Activated T-cell treated with anti-CD3 and anti-CD28 coated beads for 48 hours (primary cell): ENCODE data around the gene EPB41L5.
"Not testable (repeated sequence)": the region's sequence is repeated elsewhere in the genome, so short reads cannot be mapped to it uniquely, and the experiment has no call there.

Experiments used
- DNase-seq: peaks from one replicate; pipeline ENCODE4 v3.0.0-alpha.2; 2020; ENCODE audit warnings: low read depth

The EPB41L5 gene

GRCh38 chr2:120141300-120142069 is 128.6 kb downstream of the EPB41L5 start:
- DNase-seq = no peak

DNA sequence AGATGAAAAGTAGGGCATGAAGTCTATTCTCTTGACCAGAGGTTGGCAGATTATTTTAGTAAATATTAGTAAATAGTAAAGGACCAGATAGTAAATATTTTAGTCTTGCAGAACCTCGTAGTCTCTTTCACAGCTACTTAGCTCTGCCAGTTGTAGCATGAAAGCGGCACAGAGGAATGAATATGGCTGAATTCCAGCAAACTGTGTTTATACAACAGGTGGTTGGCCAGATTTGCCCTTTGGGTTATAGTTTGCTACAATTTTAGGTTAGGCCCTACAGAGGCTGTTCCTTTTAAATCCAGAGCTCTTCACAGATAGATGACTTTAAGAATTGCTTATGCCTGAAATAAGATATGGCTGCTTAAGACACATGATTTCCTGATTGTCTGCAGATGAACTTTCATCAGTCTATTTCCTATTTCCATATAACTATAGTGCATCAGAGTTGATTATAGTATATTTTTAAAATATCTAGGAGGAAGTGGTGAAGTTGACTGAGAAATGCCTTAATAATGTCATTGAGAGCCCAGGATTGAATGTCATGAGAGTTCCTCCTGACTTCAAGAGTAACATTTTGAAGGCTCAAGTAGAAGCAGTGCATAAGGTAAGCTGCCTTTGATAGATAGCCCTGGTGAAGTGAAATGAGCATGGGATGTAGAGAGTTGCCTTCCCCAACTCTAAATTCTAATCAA is 129.8 kb downstream of the EPB41L5 start:
- DNase-seq = no peak

- no peak for DNase-seq
Observed at GRCh38 chr2:120148229-120148628, 135.4 kb downstream of the EPB41L5 start.

- no peak for DNase-seq
Observed at GRCh38 chr2:120148669-120149068, 135.8 kb downstream of the EPB41L5 start.

DNA sequence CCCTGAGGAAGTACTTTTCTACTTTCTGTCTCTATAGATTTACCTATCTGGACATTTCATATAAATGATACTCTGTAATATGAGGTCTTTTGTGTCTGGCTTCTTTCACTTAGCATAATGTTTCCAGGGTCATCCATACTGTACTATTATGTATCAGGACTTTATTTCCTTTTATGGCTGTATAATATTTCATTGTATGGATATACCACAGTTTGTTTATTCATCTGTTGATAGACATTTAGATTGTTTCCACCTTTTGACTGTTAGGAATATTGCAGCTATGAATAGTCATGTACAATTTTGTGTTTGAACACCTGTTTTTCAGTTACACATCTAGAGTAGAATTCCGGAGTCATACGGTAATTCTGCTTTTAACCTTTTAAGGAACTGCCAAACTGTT is 136.5 kb downstream of the EPB41L5 start:
- no peak for DNase-seq

- no peak for DNase-seq
Observed at GRCh38 chr2:120150040-120150482, 137.2 kb downstream of the EPB41L5 start.

DNA sequence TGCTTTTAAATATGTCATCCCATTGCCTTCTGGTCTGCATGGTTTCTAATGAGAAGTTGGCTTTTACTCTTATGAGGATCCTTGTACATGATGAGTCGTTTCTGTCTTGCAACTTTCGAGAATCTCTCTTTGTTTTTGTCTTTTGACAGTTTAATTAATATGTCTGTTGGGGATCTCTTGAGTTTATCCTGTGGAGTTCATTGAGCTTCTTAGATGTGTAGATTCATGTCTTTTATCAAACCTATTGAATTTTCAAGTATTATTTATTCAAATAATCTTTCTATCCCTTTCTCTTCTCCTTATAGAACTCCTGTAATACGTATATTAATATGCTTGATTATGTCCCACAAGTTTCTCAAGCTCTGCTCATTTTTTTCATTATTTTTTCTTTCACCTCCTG is 142.4 kb downstream of the EPB41L5 start:
- no peak for DNase-seq

DNA sequence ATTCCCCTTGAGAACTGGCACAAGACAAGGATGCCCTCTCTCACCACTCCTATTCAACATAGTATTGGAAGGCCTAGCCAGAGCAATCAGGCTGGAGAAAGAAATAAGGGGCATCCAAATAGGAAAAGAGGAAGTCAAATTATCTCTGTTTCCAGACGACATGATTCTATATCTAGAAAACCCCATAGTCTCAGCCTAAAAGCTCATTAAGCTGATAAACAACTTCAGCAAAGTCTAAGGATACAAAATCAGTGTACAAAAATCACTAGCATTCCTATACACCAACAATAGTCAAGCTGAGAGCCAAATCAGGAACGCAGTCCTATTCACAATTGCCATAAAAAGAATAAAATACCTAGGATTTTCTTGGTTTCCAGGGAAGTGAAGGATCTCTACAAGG is 145.8 kb downstream of the EPB41L5 start:
- not testable (repeated sequence) for DNase-seq

DNA sequence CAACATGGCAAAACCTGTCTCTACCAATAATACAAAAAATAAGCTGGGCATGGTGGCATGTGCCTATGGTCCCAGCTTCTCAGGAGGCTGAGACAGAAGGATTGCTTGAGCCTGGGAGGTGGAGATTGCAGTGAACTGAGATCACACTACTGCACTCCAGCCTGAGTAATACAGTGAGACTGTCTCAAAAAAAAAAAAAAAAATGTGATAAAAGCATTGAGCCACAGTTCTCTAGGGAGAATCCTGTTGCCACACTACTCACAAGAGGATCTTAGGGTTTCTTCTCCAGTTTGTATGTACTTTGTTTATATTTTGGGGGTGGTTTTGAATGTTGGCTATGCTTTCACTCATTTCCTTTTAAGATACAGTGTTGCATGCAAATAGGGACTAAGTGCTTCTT is 148.3 kb downstream of the EPB41L5 start:
- DNase-seq = no peak

DNA sequence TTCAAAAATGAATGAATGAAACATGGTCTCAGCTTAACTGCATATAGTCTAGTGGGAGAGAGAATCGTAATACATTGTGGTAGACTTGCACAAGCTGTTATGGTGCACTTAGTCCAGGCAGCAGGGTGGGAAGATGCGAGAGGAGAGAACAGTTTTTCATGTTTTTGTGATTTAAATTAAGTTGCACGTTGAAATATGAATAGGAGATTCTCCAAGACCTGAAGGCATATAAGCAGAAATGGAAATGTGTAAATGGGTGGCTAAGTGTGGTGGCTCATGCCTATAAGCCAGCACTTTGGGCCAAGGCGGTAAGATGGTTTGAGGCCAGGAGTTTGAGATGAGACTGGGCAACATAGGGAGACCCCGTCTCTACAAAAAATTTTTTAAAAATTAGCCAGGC is 149.8 kb downstream of the EPB41L5 start:
- DNase-seq = no peak

DNA sequence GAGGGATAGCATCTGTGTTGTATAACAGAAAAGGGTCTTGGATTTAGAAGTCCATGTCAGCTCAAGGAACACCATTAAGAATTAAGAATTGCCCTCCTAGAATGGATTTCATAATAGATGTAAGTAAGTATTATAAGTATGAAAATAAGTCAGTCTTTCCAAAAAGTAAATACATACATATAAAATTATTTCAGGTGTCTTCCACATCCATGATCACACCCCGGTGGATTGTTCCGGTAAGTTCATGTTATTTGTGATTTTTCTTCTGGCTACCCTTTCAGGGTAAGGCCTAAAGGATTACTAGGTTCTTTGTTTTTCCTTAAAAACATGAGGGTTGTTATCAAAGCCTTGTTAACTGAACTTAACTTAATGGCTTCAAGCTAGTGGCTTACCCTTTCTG is 154.4 kb downstream of the EPB41L5 start:
- DNase-seq = no peak

GRCh38 chr2:120169020-120169419 is 156.1 kb downstream of the EPB41L5 start:
- no peak for DNase-seq

- DNase-seq = no peak
Observed at GRCh38 chr2:120174963-120175581, 162.2 kb downstream of the EPB41L5 start.

DNA sequence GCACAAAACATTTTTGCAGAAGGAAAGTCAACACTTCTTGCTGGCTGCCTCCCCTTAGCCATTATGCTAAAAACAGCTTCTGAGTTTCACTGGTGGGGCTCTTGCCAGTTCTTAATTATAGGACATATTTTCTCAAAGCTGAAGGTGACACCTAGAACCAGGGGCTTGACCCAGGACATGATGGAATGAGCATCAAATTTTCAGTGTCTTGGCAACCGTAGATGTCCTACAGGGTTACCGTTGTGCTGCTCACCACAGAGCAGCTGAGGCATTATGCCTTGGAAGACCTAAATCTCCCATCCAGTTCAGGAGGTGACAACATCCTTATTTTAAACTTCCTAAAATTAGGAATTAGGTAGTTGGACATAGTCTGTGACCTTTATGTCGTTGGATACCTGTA is 163.6 kb downstream of the EPB41L5 start:
- no peak for DNase-seq

DNA sequence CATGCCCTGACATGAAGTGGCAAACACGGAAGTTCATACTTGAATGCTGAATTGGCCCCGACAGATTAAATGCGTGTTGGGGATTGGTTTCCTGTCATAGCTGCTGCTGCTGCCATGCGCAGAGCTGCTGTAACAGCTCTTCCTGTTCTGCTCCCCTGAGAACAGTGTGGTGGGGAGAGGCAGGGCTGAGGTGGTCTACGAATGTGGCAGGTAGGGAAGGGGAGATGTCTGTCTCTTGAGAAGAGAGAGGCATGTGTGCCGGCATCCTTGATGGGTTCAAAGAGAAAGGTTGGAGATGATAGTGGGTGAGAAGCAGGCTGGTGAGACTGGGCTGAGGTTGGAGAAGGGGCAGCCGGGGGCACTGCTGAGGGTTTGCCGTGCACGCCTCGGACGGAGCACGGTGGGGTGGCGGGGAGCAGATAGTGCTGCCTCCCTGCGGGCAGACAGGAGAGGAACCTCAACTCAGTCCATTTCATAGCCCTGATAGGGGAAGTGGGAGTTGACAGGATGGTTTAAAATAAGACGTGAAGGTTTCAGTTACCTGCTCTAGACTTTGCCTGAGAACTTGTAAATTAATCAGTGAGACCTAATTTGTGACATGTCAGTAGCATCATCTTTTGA is 164.2 kb downstream of the EPB41L5 start:
- DNase-seq = peak; percentile 74

- no peak for DNase-seq
Observed at GRCh38 chr2:120177973-120178372, 165.1 kb downstream of the EPB41L5 start.

GRCh38 chr2:120179396-120179795 is 166.5 kb downstream of the EPB41L5 start:
- no peak for DNase-seq

- no peak for DNase-seq
Observed at GRCh38 chr2:120180066-120180465, 167.2 kb downstream of the EPB41L5 start.

DNA sequence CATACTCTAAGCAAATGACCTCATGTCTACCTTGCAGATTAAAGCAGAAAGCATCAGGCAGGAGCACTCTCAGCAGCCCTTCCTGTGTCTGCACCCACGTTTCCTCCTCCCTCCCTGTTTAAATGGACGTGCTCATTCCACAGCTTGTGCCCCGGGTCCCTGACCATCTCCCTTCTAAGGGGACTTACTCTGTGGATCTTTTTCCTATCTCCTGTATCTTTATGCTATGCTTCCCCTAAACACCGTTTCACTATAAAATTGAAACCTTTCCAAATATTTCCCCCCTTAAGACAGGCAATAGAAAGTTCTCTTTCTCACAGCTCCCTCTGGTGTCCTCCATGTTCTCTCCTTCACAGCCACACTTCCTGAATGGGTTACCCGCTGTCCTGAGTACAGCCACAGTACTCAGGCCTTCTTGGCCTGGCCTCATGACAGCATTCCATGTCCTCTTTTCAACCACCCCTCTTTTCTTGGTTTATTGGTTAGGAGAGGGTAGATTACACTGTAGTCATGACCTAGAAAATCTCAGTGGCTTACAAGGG is 169.2 kb downstream of the EPB41L5 start:
- no peak for DNase-seq

GRCh38 chr2:120189189-120189588 is 176.3 kb downstream of the EPB41L5 start:
- no peak for DNase-seq

DNA sequence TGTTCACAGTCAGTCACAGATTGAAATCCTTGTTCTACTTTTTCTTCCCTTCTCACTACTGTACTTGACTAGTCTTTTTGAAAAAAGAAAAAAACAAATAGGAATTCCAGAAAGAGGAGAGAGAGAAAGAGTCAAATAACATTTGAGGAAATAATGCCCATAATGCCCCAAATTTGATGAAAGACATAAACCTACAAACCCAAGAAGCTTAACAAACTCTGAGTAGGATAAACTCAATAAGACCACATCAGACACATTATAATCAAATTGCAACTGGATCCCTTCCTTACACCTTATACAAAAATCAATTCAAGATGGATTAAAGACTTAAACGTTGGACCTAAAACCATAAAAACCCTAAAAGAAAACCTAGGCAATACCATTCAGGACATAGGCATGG is 179.4 kb downstream of the EPB41L5 start:
- DNase-seq = no peak

DNA sequence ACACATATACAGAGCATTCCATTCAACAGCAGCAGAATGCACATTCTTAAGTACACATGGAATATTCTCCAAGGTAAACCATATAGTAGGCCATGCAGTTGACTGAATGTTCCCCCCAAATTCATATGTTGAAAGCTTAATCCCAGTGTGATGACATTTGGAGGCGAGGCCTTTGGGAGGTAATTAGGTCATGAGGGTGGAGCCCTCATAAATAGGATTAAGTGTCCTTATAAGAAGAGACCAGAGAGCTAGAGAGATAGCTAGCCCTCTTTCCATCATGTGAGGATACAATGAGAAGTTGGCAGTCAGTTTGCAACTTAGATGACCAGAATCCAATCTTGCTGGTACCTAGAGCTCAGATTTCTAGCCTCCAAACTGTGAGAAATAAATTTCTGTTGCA is 182.7 kb downstream of the EPB41L5 start:
- DNase-seq = no peak
